D341Med (cell line): Measurements from ENCODE around the gene NPHP4.

Experiments used
- DNase-seq: peaks from one replicate; pipeline ENCODE4 v3.0.0; 2012; ENCODE audit warnings: low spot score

NPHP4 gene

GRCh38 chr1:5831600-5832335 is 160.5 kb downstream of the NPHP4 start:
- DNase-seq: no peak

DNA sequence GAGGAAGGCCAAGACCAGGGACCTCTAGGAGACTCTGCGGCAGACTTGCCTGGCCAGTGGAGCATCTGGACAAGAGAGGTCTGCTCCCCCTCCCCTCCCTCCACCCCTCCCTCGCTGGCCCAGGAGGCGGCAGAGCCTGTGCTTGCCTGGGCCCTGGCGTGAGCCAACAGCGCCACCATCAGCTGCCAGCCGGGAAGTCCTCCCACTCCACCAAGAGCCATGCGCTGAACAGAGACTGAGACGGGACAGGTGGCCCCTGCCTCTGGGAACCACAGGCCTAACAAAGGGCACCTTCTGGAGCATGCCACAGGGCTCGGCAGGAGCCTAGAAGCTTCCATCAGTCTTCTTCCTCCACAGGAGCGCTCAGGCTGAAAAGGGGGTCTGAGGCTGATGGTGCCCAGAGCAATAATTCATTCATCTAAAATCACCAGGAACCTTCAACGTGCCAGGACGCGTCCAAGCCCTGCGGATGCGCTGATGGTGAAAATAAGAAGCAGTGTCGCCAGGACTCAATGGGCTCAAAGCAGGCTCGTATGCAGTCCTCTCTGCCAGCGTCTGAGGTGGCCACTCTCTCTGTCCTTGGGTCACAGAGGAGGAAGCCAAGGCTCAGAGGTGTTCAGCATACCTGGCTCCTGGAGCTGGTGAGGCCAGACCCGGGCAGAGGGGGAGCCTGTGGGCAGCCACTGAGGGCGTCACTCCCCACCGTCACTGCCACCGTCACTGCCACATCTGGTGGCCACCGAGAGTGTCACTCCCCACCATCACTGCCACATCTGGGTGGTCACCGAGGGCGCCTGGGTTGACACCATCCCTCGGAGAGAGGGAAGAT is 161.2 kb downstream of the NPHP4 start:
- no peak for DNase-seq

GRCh38 chr1:5829414-5829813 is 162.8 kb downstream of the NPHP4 start:
- DNase-seq: no peak

GRCh38 chr1:5828308-5828935 is 163.8 kb downstream of the NPHP4 start:
- no peak for DNase-seq

DNA sequence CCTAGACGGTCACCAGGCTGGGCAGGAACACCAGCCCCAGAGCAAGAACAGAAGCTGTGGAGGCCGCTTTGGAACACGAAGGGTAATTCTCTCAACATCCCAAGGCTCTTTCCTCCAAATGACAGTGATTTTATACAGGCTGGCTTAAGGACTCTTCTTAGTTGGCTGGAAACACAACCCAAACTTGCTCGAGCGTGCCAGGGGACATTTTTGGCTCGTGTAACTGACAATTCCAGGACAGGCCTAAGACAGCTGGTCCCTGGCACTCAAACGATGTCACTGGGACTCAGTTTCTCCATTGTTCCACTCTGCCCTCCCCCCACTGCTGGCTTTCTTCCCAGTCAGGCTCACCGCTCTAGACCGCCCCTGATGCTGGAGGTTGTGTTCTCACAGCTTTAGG is 164.7 kb downstream of the NPHP4 start:
- no peak for DNase-seq

GRCh38 chr1:5826601-5827000 is 165.6 kb downstream of the NPHP4 start:
- no peak for DNase-seq

- no peak for DNase-seq
Observed at GRCh38 chr1:5822726-5823125, 169.5 kb downstream of the NPHP4 start.

- no peak for DNase-seq
Observed at GRCh38 chr1:5822266-5822665, 170.0 kb downstream of the NPHP4 start.

DNA sequence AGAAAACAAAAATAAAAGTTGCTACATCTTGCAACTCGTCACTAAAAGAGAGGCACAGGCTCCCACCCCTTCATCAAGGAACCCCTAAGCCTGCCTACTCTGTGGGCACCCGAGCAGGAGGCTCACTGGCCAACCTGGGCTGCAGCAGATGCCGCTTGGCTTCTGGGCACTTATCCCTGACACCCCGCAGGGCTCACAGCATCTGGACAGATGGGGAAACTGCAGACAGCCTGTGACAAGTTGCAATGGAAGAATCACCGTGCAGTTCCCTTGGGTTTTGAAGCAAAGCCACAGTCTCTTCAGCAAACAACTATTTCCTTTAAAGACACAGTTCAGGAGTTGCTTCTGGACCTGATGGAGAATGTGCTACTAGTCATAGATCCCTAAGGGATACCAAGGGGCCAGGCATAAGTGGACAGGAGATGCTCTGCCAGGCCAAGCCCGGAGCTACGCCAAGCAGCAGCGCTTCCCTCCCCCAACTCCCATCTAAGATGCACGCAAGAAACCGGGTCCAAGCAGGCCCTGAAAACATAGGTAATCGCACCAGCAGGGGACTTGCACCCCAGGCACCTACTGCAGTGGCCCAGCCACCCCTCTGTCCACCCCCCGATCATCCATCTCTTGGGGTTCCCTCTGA is 170.6 kb downstream of the NPHP4 start:
- no peak for DNase-seq

- no peak for DNase-seq
Observed at GRCh38 chr1:5820026-5820421, 172.2 kb downstream of the NPHP4 start.

DNA sequence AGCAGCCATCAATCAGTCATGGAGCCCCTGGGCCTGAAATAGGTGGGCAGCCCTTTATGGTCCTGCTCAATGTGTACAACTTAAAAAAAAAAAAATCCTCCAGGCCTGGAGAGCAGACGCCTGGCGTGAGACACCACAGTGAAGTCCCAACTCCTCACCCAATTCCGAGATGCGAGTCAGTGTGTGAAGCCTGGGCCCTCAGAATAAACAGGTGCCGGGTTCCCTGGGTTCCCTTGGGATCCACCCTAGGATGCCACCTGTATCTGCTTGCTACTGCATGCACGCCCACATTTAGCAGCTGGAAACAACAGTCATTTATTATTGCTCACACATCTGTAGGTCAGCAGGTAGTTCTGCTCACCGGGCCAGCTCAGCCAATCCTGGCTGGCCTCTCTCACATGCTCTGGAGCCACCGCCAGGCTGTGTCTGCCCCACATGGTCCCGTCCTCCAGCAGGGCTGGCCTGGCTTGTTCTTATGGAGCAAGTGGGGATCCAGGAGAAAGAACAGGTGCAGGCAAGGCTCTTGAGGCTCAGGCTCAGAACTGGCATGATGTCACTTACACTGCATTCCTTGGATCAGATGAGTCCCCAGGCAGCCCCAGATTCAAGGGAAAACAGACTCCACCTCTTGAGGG is 172.7 kb downstream of the NPHP4 start:
- no peak for DNase-seq

GRCh38 chr1:5818755-5819154 is 173.5 kb downstream of the NPHP4 start:
- DNase-seq: no peak

- DNase-seq: no peak
Observed at GRCh38 chr1:5815716-5816115, 176.5 kb downstream of the NPHP4 start.

DNA sequence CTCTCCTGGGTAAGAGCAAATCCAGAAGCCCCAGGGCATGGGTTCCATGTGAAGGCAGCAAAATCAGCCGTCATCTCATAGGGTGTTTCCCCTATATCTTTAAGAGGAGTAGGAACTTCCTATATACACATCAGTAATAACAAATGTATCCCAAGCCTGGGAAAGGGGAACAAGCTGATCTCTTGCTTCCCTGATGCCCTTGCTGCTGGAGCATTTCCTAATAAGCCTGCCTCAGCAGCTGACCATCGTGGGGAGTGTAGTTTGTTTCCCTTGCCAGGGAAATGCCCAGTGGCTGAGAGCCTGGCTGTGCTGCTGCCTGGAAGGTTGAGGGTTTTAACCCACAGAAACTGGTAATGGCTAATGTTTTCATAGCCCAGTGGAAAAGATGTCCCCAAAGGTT is 177.0 kb downstream of the NPHP4 start:
- DNase-seq: no peak

- no peak for DNase-seq
Observed at GRCh38 chr1:5814046-5814619, 178.1 kb downstream of the NPHP4 start.

DNA sequence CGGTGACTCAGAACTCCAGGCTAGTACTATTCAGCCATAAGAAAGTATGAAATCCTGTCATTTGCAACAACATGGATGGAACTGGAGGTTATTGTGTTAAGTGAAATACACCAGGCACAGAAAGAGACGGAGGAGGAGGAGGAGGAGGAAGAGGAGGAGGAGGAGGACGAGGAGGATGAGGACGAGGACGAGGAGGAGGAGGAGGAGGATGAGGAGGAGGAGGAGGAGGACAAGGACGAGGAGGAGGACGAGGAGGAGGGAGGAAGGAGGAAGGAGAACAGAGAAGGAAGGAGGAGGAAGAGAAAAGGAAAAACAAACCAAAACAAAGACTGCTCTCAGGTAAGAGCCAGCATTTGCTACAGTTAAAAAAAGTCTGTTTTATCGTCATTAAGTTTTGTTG is 178.7 kb downstream of the NPHP4 start:
- no peak for DNase-seq
